Hypothalamus (tissue), 51 donors: ENCODE measurements around the gene PBX3.
A peak's percentile ranks its signal among the peaks of the same experiment; 100 is the strongest.

Experiments used
- DNase-seq, 51 donors: peaks; one replicate each; lab custom pipeline; 2025; lab: John Stamatoyannopoulos, UW

Gene PBX3

DNA sequence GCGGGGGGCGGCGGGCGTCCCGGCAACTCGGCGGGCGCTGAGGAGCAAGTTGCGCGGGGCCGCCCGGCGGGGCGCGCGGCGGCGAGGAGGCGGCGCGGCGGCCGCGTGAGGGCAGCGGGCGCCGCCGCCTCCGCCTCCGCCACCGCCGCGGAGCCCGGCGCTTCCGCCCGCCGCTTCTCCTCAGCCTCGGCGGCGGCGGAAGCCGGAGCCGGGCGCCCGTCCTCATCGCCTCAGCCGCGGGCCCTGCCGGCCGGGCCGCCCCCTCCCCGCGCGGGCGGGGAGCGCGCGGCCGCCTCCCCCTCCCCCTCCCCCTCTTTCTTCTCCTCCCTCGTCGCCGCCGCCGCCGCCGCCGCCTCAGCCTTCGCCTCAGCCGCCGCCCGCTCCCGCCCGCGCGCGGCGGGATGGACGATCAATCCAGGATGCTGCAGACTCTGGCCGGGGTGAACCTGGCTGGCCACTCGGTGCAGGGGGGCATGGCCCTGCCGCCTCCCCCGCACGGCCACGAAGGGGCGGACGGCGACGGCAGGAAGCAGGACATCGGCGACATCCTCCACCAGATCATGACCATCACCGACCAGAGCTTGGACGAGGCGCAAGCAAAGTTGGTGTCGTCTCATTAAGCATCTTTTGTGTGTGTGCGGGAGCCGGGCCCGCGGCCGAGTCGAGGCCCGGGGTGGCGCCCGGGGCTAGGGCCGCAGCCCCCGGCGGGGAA, at the start of gene PBX3:
PBX3 (plus strand) TSS at position 321 of the 712 bp plus-strand sequence.
- peak in 30 of 51 donors; percentile 10 to 63 (median 40) for DNase-seq

DNA sequence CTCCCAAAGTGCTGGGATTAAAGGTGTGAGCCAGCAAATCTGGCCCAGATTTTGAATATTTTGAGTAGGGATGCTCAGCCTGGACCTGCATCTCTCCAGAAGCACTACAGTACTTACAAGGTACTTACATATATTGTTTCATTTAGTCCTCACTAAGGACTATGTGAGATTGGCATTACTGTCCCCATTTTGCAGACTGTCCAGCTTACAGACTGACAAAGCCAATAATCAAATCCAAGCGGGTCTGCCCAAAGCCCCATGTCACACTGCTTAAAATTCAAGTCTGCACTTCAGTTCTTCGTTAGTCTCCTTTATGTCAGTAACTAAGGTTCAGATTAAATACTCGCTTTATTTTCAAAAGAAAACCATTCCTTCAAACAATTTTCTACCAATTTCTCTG, 47.3 kb upstream of the PBX3 start:
- no peak for DNase-seq

DNA sequence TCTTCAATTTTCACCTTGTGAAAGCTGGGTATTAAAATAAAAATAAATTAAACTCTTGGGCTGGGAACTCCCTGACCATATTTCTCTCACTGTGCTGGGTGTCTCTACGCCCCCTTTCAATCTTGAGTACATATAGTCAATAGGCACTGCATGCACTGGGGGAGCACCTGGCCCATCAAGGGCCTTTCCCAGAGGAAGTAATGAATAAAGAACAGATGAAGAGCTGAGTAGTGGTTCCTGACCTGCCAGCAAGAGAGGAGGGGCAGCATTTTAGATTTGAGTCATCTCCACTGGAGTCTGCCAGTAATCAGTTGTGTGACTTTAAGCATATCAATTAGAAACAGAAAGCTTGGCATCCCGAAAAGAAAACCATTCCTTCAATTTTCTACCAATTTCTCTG, 46.4 kb upstream of the PBX3 start:
- DNase-seq: no peak

- no peak for DNase-seq
Observed at GRCh38 chr9:125701351-125701750, 45.8 kb upstream of the PBX3 start.

DNA sequence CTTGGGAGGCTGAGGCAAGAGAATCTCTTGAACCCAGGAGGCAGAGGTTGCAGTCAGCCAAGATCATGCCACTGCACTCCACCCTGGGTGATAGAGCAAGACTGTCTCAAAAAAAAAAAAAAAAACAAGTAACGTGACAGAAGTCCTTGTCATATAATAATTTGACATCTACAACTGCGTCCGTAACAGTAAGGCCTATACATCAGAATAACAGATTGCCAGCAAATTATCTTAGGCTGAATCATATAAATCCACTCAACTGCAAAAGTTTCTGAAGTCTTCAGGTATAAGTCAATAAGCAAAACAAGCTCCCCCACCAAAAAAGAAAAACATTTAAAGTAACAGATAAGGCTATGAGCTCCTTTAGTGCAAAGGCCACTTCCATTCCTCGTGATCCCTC, 43.5 kb upstream of the PBX3 start:
- no peak for DNase-seq

DNA sequence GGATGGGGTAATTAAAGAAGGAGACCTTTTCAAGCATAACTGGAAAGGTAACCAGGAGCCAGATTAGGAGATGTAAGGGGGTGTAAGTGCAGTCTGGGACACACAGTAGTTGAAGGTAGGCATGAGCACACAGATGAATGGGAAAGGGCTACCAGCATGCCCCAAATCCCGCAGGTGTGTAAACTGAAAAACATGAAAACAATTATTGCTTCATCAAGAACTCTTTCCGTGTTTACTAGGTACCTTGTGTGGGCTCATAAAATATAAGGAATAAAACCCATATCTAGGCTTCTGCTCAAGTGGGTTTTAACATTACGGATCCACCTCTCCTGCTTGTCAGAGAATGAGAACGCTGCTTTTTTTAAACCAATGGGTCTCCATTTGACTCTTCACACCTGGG, 41.3 kb upstream of the PBX3 start:
- DNase-seq: no peak

- peak; percentile 54 to 99 (median 93) for DNase-seq
Observed at GRCh38 chr9:125706651-125707471, 40.3 kb upstream of the PBX3 start, which contains the start of gene MAPKAP1. TSS of gene MAPKAP1 (minus strand) at chr9:125707208. CDS start at chr9:125672574, 34,634 bp downstream.

DNA sequence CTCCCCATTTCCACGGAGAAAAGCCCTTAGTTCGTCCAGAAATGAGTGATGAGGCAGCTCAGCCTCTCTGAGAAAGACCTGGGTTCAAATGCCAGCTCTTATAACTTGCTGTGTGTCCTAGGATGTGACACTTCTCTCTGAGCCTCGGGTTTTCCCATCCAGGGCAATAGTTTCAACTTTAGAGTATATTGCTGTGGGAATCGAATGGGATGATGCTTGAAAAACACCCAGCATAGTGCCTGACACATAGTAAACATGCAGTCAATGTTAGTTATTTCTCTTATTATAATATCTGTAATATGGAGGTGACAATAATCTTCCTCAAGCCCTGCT, 39.7 kb upstream of the PBX3 start:
- DNase-seq: no peak

- DNase-seq: no peak
Observed at GRCh38 chr9:125726456-125727132, 20.6 kb upstream of the PBX3 start.

DNA sequence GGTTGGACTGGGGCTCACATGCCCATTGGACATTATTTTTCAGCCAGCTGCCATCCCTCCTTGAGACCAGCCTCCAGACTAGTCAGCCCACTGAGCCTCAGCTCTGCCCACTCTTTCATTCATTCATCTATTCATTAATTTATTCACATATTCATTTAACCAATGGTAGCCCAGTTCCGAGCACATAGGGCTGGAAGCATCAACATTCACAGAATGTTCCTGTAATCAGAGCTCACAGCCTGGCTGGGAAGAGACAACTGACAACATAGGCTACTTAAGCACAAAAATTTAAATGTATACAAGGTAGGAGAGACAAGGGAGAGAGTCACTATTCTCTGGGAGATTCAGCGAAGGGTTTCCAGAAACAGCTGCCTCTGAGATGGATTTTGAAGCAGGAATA, 17.0 kb upstream of the PBX3 start:
- DNase-seq: no peak

DNA sequence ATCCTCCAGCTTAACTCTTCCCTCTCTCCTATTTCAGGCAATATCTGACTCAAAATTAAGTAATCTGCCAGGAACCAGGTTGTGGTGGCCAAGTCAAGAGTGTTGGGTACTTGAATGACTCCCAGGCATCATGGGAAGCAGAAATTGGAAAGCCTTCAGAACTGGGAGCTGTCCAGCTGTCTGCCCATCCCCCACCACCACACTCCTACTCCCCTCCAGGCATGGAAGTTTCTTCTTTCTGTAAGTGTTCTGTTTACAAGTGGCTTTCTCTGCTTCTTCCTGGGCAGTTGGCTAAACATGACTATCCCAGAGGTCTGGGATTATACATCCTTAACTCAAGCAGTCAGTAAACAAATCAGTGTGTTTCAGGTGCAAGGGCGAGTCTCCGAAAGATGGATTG, 14.6 kb upstream of the PBX3 start:
- DNase-seq: peak in 1 of 51 donors; percentile 5

DNA sequence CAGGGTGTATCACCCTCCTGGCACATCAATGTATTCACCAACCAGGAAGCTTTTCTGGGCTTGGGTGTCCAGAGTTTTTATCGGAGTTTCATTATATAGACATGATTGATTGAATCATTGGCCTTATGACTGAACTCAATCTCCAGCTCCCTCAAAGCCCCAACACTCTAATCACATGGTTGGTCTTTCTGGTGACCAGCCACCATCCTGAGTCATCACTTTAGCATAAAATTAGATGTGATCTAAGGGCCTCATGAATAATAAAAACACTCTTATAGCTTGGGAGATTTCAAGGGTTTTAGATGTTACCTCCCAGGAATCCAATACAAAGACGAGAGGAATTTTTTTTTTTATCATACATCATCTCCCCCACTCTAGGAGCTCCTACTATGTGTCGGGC, 7.7 kb upstream of the PBX3 start:
- no peak for DNase-seq

DNA sequence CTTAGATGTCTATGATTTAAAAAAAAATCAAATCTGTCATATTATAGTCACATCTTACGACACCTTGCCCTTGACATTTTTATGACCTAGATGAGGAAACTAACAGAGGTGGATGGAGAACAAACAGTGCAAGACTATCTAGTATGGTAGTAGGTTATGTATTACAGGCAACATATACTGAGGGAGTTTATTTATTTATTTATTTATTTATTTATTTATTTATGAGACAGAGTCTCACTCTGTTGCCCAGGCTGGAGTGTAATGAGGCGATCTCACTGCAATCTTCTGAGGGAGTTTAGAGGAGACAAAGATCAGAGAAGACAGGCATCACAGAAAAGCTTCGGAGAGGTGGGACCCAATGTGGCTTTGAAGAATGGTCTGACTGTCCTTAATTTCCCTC, 4.5 kb upstream of the PBX3 start:
- DNase-seq: no peak

DNA sequence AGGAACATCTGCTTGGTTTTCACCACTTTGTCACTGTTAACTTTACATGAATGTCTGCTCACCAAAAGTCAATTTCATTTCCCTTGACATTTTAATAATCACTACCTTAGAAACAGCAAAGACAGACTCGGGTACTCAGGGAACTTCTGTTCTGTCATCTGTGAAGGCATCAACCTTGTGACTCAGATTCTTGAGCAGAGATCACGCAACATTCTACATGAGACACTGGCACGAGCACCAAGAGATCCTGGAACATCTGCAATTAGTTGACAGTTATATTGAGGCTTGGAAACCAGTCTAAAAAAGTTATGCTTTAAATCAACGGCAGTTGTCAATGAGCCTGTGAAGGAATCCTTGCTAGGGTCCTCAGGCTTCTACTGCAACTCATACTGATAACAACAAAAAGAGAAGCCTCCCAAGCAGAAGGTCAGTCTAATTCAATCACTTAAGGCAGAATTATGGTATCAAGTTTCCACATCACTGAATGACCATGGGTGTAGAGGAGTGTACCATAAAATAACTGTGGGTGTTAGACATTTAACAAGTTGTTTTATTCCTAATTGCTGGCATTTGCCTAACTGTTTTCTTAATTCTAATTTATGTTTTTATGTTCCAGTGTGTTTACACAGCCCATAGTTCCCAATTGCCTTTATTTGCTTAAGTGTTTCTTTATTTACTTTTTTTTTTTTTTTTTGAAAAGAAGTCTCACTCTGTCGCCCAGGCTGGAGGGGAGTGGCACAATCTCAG, 3.3 kb upstream of the PBX3 start:
- no peak for DNase-seq

DNA sequence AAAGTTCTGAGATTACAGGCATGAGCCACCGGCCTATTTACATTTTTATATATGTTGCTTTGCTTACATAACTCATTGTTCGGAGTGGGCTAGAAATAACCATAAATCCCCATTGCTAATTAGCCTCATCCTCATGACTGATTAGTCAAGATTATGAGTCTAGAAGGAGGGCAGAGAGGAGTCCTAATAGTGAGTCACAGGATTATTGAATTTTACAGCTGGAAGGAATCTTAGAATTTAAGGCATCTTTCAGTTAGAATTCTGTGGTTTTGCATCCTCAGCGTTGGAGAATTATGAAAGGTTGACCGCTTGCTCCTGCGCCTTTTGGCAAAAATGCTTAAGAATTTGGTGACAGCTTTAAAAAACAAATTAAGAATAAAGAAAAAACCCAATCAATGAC, 2.6 kb upstream of the PBX3 start:
- no peak for DNase-seq

- DNase-seq: no peak
Observed at GRCh38 chr9:125745018-125745417, 2.2 kb upstream of the PBX3 start.

DNA sequence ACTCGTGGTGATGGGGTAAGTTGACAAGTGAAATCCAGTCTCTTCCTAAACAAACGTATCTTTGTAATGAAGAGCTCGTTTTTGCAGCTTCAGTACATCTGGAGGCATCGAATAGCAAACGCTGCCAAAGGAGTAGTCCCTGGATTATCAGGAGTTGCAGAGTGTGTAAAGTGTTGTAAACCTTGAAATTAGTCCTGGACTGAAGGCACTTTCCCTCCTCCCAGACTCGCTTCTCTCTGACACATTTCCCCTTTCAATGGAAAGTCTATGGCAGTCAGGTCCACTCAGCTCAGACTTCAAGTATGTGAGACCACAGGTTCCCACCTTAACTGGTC, 1.5 kb upstream of the PBX3 start:
- no peak for DNase-seq

DNA sequence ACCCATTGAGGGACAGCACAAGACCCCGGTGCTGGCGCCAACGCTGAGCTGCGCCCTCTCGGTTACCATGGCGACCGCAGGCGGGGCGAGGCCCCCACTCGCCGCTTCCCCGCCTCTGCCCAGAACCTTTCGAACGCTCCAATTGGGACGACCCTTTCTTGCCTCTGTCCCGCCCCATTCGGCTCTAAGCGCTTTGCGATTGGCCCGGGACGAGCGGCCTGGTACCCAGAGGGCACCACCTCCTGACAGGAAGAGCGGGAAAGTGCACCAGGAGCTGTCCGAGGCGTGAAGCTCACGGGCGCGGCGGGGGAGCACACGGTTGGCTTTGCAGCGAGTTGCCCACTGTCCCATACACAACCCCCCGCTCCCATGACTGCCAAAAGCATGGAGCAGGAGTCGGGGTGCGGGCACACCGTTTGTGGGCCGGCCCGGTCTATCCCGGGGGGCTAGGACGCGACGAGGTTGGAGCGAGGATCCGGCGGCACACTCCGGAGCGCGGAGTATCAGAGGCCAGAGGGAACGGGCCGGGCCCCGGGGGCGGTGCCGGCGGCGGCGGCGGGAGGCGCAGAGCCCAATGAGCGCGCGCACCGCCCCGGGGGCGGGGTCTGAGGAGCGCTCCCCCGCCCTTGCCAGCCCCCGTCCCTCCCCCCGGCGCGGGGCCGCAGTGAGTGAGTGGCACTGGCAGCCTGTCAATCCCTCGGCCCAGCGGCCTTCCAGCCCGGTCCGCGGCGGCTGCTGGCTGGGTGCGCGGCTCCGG, 978 bp upstream of the PBX3 start:
- DNase-seq: peak in 50 of 51 donors; percentile 60 to 97 (median 88)

DNA sequence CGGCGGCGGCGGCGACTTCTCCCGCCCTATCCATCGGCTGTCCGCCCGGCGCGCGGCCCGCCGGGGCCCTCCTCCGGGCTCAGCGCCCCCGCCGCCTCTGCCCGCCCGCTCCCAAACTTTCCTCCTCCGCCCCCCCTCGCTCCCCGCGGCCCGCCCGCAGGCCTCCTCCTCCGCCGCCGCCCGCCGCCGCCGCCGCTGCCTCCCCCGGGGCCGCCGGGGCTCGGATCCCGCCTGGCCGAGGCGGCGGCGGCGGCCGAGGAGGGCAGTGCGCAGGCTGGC, 460 bp upstream of the PBX3 start:
- no peak for DNase-seq

GRCh38 chr9:125747765-125748445, 732 bp downstream of the PBX3 start:
- DNase-seq: peak in 17 of 51 donors; percentile 9 to 51 (median 40)
